Mesenchymal stem cell (in vitro differentiated cells and primary cell): ENCODE measurements around the gene ANXA3.

ENCODE experiments used
- DNase-seq: peaks from one replicate; pipeline ENCODE4 v3.0.0-alpha.2; 2013
- H2AFZ ChIP-seq: one replicate; pipeline ENCODE4 v1.6.1; 2013; ENCODE audit warnings: low read depth, mild to moderate bottlenecking, control low read depth, inconsistent platforms, low read length, moderate library complexity
- H2AK5ac ChIP-seq: 2 replicates; pipeline ENCODE4 v1.6.1; 2013; ENCODE audit warnings: low read length, moderate library complexity, mild to moderate bottlenecking, inconsistent platforms; ENCODE audit not compliant: severe bottlenecking
- H2BK120ac ChIP-seq: one replicate; pipeline ENCODE4 v1.6.1; 2013; ENCODE audit warnings: low read depth, mild to moderate bottlenecking, inconsistent platforms, low read length, moderate library complexity
- H2BK12ac ChIP-seq, 2 experiments: one replicate each; pipeline ENCODE4 v1.6.1; 2013; ENCODE audit warnings: inconsistent platforms in 2 of 2, low read length in 2 of 2, mild to moderate bottlenecking in 2 of 2, moderate library complexity in 2 of 2, control low read depth in 1 of 2
- H2BK15ac ChIP-seq: one replicate; pipeline ENCODE4 v1.6.1; 2013; ENCODE audit warnings: mild to moderate bottlenecking, low read depth, inconsistent platforms; ENCODE audit not compliant: poor library complexity, severe bottlenecking
- H2BK5ac ChIP-seq: 2 replicates; pipeline ENCODE4 v1.6.1; 2013; ENCODE audit warnings: low read depth, mild to moderate bottlenecking, low read length, control low read depth, inconsistent platforms; ENCODE audit not compliant: poor library complexity, severe bottlenecking
- H3K14ac ChIP-seq, 2 experiments: one replicate each; pipeline ENCODE4 v1.6.1; 2013; ENCODE audit warnings: inconsistent platforms in 2 of 2, low read length in 2 of 2, control low read depth in 1 of 2, mild to moderate bottlenecking in 1 of 2, moderate library complexity in 1 of 2
- H3K18ac ChIP-seq, 2 experiments: one replicate each; pipeline ENCODE4 v1.6.1; 2013; ENCODE audit warnings: inconsistent platforms in 2 of 2, low read length in 2 of 2, control low read depth in 1 of 2, low read depth in 1 of 2, mild to moderate bottlenecking in 1 of 2
- H3K23ac ChIP-seq, 2 experiments: one replicate each; pipeline ENCODE4 v1.6.1; 2013; ENCODE audit warnings: inconsistent platforms in 2 of 2, low read length in 2 of 2, mild to moderate bottlenecking in 2 of 2, moderate library complexity in 2 of 2, control low read depth in 1 of 2
- H3K27ac ChIP-seq: 2 replicates; pipeline ENCODE4 v1.5.1; 2013; ENCODE audit warnings: mild to moderate bottlenecking, moderate library complexity, low read length, control low read depth, inconsistent platforms; ENCODE audit not compliant: poor library complexity, severe bottlenecking
- H3K27me3 ChIP-seq, 2 experiments: 2 replicates each; pipeline versions ENCODE4 v1.6.1 to v1.7.0; 2013; ENCODE audit warnings: low read length in 2 of 2, mild to moderate bottlenecking in 2 of 2, moderate library complexity in 2 of 2, control low read depth in 1 of 2, inconsistent platforms in 1 of 2; ENCODE audit not compliant: control insufficient read depth in 1 of 2, insufficient read depth in 1 of 2
- H3K36me3 ChIP-seq, 2 experiments: 2 replicates each; pipeline versions ENCODE4 v1.6.1 to v1.7.0; 2013; ENCODE audit warnings: low read length in 2 of 2, control low read depth in 1 of 2, inconsistent platforms in 1 of 2, low read depth in 1 of 2, mild to moderate bottlenecking in 1 of 2; ENCODE audit not compliant: insufficient read depth in 2 of 2, control insufficient read depth in 1 of 2
- H3K4ac ChIP-seq, 2 experiments: one replicate each; pipeline ENCODE4 v1.6.1; 2013; ENCODE audit warnings: inconsistent platforms in 2 of 2, low read length in 2 of 2, mild to moderate bottlenecking in 2 of 2, moderate library complexity in 2 of 2, control low read depth in 1 of 2, low read depth in 1 of 2
- H3K4me1 ChIP-seq: 2 replicates; pipeline ENCODE4 v1.6.1; 2013; ENCODE audit warnings: low read depth, low read length, control low read depth; ENCODE audit not compliant: control insufficient read depth, insufficient read depth
- H3K4me2 ChIP-seq: 2 replicates; pipeline ENCODE4 v1.6.1; 2013; ENCODE audit warnings: low read length, mild to moderate bottlenecking, inconsistent platforms; ENCODE audit not compliant: poor library complexity, severe bottlenecking
- H3K4me3 ChIP-seq, 2 experiments: 2 replicates each; pipeline versions ENCODE4 v1.5.1 to v1.7.0; 2013; ENCODE audit warnings: low read length in 2 of 2, mild to moderate bottlenecking in 2 of 2, control low read depth in 1 of 2, low read depth in 1 of 2; ENCODE audit not compliant: insufficient read depth in 1 of 2
- H3K79me1 ChIP-seq: replicated peaks from 2 replicates; pipeline ENCODE4 v1.6.1; 2013; ENCODE audit warnings: mild to moderate bottlenecking, control low read depth, low read length, inconsistent platforms; ENCODE audit not compliant: poor library complexity, severe bottlenecking
- H3K9ac ChIP-seq: 2 replicates; pipeline ENCODE4 v1.7.0; 2013; ENCODE audit warnings: mild to moderate bottlenecking, low read length, moderate library complexity
- H3K9me3 ChIP-seq: 2 replicates; pipeline ENCODE4 v1.7.0; 2013; ENCODE audit warnings: mild to moderate bottlenecking, low read length; ENCODE audit not compliant: control insufficient read depth
- H4K8ac ChIP-seq: one replicate; pipeline ENCODE4 v1.6.1; 2013; ENCODE audit warnings: inconsistent platforms, mild to moderate bottlenecking, low read length, moderate library complexity
- H4K91ac ChIP-seq: one replicate; pipeline ENCODE4 v1.6.1; 2013; ENCODE audit warnings: mild to moderate bottlenecking, low read length, inconsistent platforms
- WGBS: methylation state at CpG from one replicate; pipeline ENCODE4 v1.1.7; 2013; ENCODE audit warnings: mixed read lengths; 5-methylcytosine and 5-hydroxymethylcytosine counted together

Gene ANXA3

DNA sequence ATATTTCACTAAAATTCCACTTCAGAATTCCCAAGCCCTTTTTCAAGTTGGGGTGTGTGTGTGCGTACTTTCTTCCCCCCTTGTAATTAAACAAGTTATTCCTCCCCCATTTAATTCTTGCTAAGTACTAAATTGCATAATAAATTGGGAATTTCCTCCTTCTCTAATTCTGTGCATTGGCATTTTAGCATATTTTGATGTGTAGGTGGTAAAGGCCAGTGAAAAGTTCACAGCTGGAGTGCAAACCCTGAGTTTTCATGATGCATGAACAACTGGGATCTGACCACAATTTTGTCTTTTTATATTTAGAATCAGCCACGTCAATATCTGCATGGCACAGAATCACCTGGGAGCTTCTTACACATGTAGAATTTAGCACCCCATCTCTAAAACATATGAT lies 18.5 kb downstream of the ANXA3 start:
- Histone ChIP-seq H3K4me1 (peaks cover 9% of the 10 kb centered on the region), H4K8ac (no peak overlapping the region), H3K9ac (no peak overlapping the region), H3K23ac (no peak overlapping the region), H3K4ac (no peak overlapping the region), H3K36me3 (no peaks in the 10 kb centered on the region), H2AK5ac (no peak overlapping the region), H3K79me1 (no peaks in the 10 kb centered on the region), H2BK120ac (no peak overlapping the region), H3K14ac (no peak overlapping the region), H3K27me3 (no peaks in the 10 kb centered on the region), H2BK12ac (no peak overlapping the region), H3K27ac (no peak overlapping the region), H3K4me2 (no peak overlapping the region), H2BK15ac (no peak overlapping the region), H2AFZ (no peak overlapping the region), H3K18ac (no peak overlapping the region), H4K91ac (no peak overlapping the region), H3K9me3 (no peaks in the 10 kb centered on the region), H3K4me3 (no peak overlapping the region), H2BK5ac (no peak overlapping the region)
- WGBS: no CpG with 5 or more reads among the region's 2 CpGs
- DNase-seq: no peak

DNA sequence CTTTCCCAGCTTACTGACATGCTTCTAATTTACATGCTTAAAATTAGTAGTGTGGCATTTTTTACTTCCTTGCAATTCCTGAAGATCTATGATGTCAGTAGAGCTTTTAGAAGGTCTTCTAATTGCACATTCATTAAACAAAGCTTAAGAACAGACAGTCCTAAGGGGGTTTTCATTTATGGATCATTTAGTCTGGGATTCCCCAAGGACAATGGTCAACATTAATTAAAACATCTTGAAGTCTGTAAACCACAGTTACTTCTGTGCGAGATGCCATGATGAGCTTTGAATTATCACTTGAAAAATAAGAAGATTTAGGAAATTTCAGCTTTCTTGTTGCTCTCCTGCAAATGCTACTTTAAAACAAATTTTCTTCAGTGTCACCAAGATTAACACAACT lies 20.2 kb downstream of the ANXA3 start:
- Histone ChIP-seq H3K18ac (no peak overlapping the region), H2BK5ac (no peak overlapping the region), H2AK5ac (no peak overlapping the region), H3K9me3 (no peaks in the 10 kb centered on the region), H2AFZ (no peak overlapping the region), H3K36me3 (no peaks in the 10 kb centered on the region), H4K8ac (no peak overlapping the region), H3K27ac (no peak overlapping the region), H3K4me1 (peaks cover 7% of the 10 kb centered on the region), H2BK15ac (no peak overlapping the region), H3K14ac (no peak overlapping the region), H2BK12ac (no peak overlapping the region), H3K9ac (no peak overlapping the region), H3K4ac (no peak overlapping the region), H3K23ac (no peak overlapping the region), H2BK120ac (no peak overlapping the region), H3K4me2 (no peak overlapping the region), H3K79me1 (no peaks in the 10 kb centered on the region), H4K91ac (no peak overlapping the region), H3K4me3 (no peak overlapping the region), H3K27me3 (no peaks in the 10 kb centered on the region)
- WGBS: 83% methylated on average over 1 of the region's 1 CpG
- DNase-seq: no peak

DNA sequence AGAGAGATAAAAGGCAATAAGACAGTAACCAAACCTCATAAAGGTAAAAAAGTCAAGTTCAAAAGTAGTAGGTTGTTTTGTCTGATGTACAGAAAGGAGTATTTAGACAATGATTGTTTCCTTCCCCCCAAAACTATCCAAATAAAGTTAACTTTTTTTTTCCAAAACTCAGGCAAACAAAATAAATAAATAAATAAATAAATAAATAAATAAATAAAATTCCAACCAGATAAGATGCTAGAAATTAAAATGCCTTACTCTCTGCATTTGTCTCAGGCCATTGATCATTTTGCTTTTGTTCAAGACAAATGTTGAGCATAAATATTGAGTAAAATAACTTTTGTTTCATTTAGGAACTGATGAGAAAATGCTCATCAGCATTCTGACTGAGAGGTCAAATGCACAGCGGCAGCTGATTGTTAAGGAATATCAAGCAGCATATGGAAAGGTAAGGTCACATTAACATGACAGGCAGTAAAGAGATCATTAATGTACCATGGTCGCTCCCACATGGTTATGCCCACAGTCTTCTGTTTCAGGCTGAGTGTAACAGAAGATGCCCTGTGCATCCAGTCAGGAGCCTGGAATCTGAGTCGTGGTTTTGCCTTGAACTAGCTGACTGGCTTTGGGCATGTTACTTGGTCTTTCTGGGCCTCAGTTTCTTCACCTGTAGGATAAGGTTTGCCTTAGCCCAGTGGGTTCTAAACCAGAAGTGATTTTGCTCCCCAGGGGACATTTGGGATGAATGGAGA lies 27.3 kb downstream of the ANXA3 start:
- Histone ChIP-seq H3K4ac (no peak overlapping the region), H4K91ac (no peak overlapping the region)
- WGBS: 97% methylated on average over 3 of the region's 3 CpGs

DNA sequence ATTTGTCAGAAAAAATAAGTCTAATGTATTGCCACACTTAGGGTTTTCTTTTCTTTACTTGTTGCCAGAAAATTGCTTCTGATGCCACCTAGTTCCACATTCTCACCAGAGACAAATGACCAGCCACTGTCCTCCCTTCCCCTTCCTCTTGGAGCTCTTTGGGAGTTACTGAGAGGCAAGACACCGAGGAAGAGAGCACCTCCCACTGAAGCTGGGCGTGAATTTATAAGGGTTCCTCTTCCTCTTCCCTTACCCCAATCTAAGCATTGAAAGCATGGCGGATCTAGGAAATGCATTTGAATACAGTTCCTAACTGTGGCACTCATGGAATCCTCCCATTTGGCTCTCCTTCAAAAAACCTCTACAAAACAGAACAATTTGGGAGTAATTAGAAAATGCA lies 30.0 kb downstream of the ANXA3 start:
- no peak overlapping the region for H4K8ac ChIP-seq
- no peak overlapping the region for H2BK120ac ChIP-seq
- H3K18ac ChIP-seq: no peak overlapping the region
- H4K91ac ChIP-seq: no peak overlapping the region
- H2BK12ac ChIP-seq: no peak overlapping the region
- H3K23ac ChIP-seq: no peak overlapping the region
- no peak overlapping the region for H2BK5ac ChIP-seq
- H3K9me3 ChIP-seq: no peaks in the 10 kb centered on the region
- no peaks in the 10 kb centered on the region for H3K79me1 ChIP-seq
- H2AK5ac ChIP-seq: no peak overlapping the region
- no peak overlapping the region for H3K4me2 ChIP-seq
- no peak overlapping the region for H2BK15ac ChIP-seq
- H3K27ac ChIP-seq: no peak overlapping the region
- H3K9ac ChIP-seq: no peak overlapping the region
- peaks cover 0 to 7% of the 10 kb centered on the region in 2 experiments for H3K36me3 ChIP-seq
- 90% methylated on average over 3 of the region's 3 CpGs for WGBS
- DNase-seq: no peak
- H3K27me3 ChIP-seq: no peaks in the 10 kb centered on the region
- no peaks in the 10 kb centered on the region for H3K4me1 ChIP-seq
- H2AFZ ChIP-seq: no peak overlapping the region
- no peak overlapping the region for H3K14ac ChIP-seq
- no peak overlapping the region for H3K4ac ChIP-seq
- H3K4me3 ChIP-seq: no peak overlapping the region

More for the DNA sequence above, 27.3 kb downstream of the ANXA3 start:
- H3K9ac ChIP-seq: no peak overlapping the region
- no peak overlapping the region for H2BK120ac ChIP-seq
- no peaks in the 10 kb centered on the region for H3K27me3 ChIP-seq
- no peak overlapping the region for H3K18ac ChIP-seq
- no peak overlapping the region for H2AK5ac ChIP-seq
- DNase-seq: no peak
- H2BK5ac ChIP-seq: no peak overlapping the region
- no peak overlapping the region for H3K14ac ChIP-seq
- no peak overlapping the region for H3K4me3 ChIP-seq
- H3K4me2 ChIP-seq: no peak overlapping the region
- H3K9me3 ChIP-seq: no peaks in the 10 kb centered on the region
- no peak overlapping the region for H2BK12ac ChIP-seq
- no peak overlapping the region for H4K8ac ChIP-seq
- no peak overlapping the region for H2AFZ ChIP-seq
- H3K23ac ChIP-seq: no peak overlapping the region
- no peaks in the 10 kb centered on the region for H3K79me1 ChIP-seq
- peaks cover 0 to 2% of the 10 kb centered on the region in 2 experiments for H3K36me3 ChIP-seq
- no peaks in the 10 kb centered on the region for H3K4me1 ChIP-seq
- H3K27ac ChIP-seq: no peak overlapping the region
- no peak overlapping the region for H2BK15ac ChIP-seq
